Measurements from ENCODE around the gene EXOC3L2. TPM values are rescaled to one million over a fixed set of nuclear protein-coding genes. Genes with fewer than 3 reads are reported as not detected.

The EXOC3L2 gene
- total RNA-seq, 1 experiment from 2014 or later, result not detected

GRCh38 chr19:45245826-45246225 lies 619 bp upstream of the EXOC3L2 start:
- H2AFZ ChIP-seq (ENCODE audit: low read depth, low read length, poor library complexity, severe bottlenecking), result no peak overlapping the region
- H3K4me2 ChIP-seq (ENCODE audit: low read length), result no peak overlapping the region
- no peaks in the 10 kb centered on the region for H4K20me1 ChIP-seq (ENCODE audit: insufficient read depth)
- intact Hi-C loops (cut with micrococcal nuclease), result loop anchor here (5.0 to 10.0 kb wide), 2 partner anchors 61 to 229 kb away; no protein-coding TSS in a partner anchor
- H3K9me3 ChIP-seq (ENCODE audit: control insufficient read depth in 1 of 2, insufficient read depth in 1 of 2, low read depth in 1 of 2, low read length in 2 of 2), result no peaks in the 10 kb centered on the region
- TF ChIP-seq ATF3 (IDR thresholded peaks at IDR 0.05), result no peak
- TF ChIP-seq CEBPB (IDR thresholded peaks at IDR 0.05; ENCODE audit: low read depth), result no peak
- TF ChIP-seq ZBTB33 (IDR thresholded peaks at IDR 0.05; ENCODE audit: extremely low read depth, insufficient replicate concordance, low read length), result no peak
- TF ChIP-seq EZH2 (IDR thresholded peaks at IDR 0.05), result no peak
- no peak for TF ChIP-seq CTCF (IDR thresholded peaks at IDR 0.05 in 2 of 3, conservative IDR thresholded peaks at IDR 0.05 in 1 of 3; ENCODE audit: borderline replicate concordance in 1 of 3, insufficient read depth in 1 of 3, low read depth in 2 of 3, low read length in 2 of 3)
- TF ChIP-seq ELF1 (IDR thresholded peaks at IDR 0.05; ENCODE audit: borderline replicate concordance, low read depth), result no peak
- TF ChIP-seq JUND (IDR thresholded peaks at IDR 0.05), result no peak
- no peak for TF ChIP-seq EGR1 (IDR thresholded peaks at IDR 0.05; ENCODE audit: low read depth)
- no peak for TF ChIP-seq SIN3A (IDR thresholded peaks at IDR 0.05; ENCODE audit: low read depth)
- no peak for TF ChIP-seq TCF7L2 (IDR thresholded peaks at IDR 0.05; ENCODE audit: borderline replicate concordance, extremely low read depth, insufficient read depth, insufficient read length)
- no peak for TF ChIP-seq ZFX (IDR thresholded peaks at IDR 0.05)
- no peak for TF ChIP-seq RAD21 (IDR thresholded peaks at IDR 0.05; ENCODE audit: low read depth)
- no peak for TF ChIP-seq EZH2phosphoT487 (IDR thresholded peaks at IDR 0.05; ENCODE audit: borderline replicate concordance)
- TF ChIP-seq SP1 (IDR thresholded peaks at IDR 0.05; ENCODE audit: low read depth), result no peak
- TF ChIP-seq SRF (IDR thresholded peaks at IDR 0.05; ENCODE audit: low read depth), result no peak
- TF ChIP-seq REST (IDR thresholded peaks at IDR 0.05; ENCODE audit: low read depth), result no peak
- ATAC-seq (no peak), DNase-seq (ENCODE audit: low read depth, low spot score) (no peak)
- no peak overlapping the region for H3K9ac ChIP-seq (ENCODE audit: low read length)
- ChIA-PET RAD21 (ENCODE audit: low non-redundant PET in 1 of 2, low total read pairs in 2 of 2, uncharacterized antibody in 2 of 2, unreplicated experiment in 2 of 2) (no interaction called here), CTCF (no interaction called here), POLR2A (interaction anchor here (0.6 kb wide), 1 partner anchor 203 kb away, joined by 3 read pairs; no protein-coding TSS in a partner anchor)
- H3K4me3 ChIP-seq (replicated peaks in 1 of 2; ENCODE audit: low read depth in 1 of 2, low read length in 2 of 2), result no peak overlapping the region
- H3K27me3 ChIP-seq (ENCODE audit: insufficient read depth, low read length), result no peaks in the 10 kb centered on the region
- peaks cover 8 to 15% of the 10 kb centered on the region in 2 experiments; a peak in 3 of 4 replicates for H3K4me1 ChIP-seq (ENCODE audit: control insufficient read depth in 1 of 2, insufficient read depth in 2 of 2, low read length in 2 of 2)
- H3K79me2 ChIP-seq (ENCODE audit: insufficient read depth, low read length), result no peaks in the 10 kb centered on the region
- no peaks in the 10 kb centered on the region for H3K36me3 ChIP-seq (ENCODE audit: control insufficient read depth in 1 of 2, insufficient read depth in 2 of 2, low read length in 2 of 2)
- no TSS peak for BruUV-seq (replicated peaks)
- H3K9me2 ChIP-seq (ENCODE audit: insufficient read depth), result no peaks in the 10 kb centered on the region
- H3K27ac ChIP-seq (ENCODE audit: low read depth, low read length), result no peak overlapping the region

Measured in HCT116 (cell line).